ENCODE measurements around the gene PTPRN2.

Gene PTPRN2

DNA sequence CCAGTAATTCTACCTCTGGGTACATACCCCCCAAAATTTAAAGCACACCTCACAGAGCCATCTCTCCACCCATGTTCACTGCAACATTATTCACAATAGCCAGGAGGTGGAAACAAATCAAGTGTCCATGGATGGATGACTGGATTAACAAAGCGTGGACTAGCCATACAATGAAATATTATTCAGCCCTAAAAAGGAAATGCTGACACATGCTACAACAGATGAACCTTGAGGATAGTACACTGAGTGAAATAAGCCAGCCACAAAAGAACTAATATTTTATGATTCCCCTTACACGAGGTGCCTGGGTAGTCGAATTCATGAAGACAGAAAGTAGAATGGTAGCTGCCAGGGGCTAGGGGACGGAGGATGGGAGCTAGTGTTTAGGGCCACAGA is 31.1 kb upstream of the PTPRN2 start:
- H3K4me3 ChIP-seq (ENCODE audit: low read length) = no peak overlapping the region
- DNase-seq (ENCODE audit: low read depth) = no peak
- TF ChIP-seq, protein P1, sequence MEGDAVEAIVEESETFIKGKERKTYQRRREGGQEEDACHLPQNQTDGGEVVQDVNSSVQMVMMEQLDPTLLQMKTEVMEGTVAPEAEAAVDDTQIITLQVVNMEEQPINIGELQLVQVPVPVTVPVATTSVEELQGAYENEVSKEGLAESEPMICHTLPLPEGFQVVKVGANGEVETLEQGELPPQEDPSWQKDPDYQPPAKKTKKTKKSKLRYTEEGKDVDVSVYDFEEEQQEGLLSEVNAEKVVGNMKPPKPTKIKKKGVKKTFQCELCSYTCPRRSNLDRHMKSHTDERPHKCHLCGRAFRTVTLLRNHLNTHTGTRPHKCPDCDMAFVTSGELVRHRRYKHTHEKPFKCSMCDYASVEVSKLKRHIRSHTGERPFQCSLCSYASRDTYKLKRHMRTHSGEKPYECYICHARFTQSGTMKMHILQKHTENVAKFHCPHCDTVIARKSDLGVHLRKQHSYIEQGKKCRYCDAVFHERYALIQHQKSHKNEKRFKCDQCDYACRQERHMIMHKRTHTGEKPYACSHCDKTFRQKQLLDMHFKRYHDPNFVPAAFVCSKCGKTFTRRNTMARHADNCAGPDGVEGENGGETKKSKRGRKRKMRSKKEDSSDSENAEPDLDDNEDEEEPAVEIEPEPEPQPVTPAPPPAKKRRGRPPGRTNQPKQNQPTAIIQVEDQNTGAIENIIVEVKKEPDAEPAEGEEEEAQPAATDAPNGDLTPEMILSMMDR (conservative IDR thresholded peaks at IDR 0.05; ENCODE audit: low read length) = no peak

DNA sequence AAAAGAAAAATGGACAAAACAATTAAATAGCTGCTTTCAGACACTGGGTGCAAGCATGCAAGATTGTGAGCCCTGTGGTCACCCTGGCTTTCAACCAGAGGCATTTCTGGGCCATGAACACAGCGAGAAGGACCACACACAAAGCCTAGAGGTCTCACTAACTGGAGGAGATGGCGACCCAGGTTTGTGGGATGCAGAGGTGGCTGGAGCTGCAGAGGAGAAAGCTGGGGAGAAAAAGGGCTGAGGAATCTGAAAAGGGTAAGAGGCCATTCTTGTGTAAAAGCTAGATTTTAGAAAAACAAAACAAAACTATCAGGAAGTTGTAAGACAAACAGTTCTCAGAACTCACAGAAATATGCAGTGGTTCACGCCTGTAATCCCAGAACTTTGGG is 30.1 kb upstream of the PTPRN2 start:
- TF ChIP-seq, protein P1 (conservative IDR thresholded peaks at IDR 0.05; ENCODE audit: low read length) = no peak
- H3K4me3 ChIP-seq (ENCODE audit: low read length) = no peak overlapping the region
- DNase-seq (ENCODE audit: low read depth) = peak; percentile 45

DNA sequence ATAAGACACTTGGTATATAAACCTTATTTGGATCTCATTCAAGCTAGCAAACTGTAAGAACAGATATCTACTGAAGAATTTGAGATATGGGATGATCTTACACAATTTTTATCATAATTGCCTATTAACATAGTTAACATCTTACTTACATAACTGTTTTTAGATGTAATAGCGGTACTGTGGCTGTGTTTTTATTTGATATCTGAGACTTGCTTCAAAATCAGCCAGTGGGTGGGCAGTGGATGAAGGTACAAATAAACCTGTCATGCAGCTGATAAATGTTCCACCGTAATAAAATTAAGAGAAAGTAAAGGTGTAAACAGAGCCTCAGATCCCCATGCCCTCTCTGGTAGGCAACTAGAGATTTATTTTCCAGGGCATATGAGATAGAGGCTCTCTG is 28.4 kb upstream of the PTPRN2 start:
- TF ChIP-seq, protein P1 (conservative IDR thresholded peaks at IDR 0.05; ENCODE audit: low read length) = no peak
- no peak for DNase-seq (ENCODE audit: low read depth)

DNA sequence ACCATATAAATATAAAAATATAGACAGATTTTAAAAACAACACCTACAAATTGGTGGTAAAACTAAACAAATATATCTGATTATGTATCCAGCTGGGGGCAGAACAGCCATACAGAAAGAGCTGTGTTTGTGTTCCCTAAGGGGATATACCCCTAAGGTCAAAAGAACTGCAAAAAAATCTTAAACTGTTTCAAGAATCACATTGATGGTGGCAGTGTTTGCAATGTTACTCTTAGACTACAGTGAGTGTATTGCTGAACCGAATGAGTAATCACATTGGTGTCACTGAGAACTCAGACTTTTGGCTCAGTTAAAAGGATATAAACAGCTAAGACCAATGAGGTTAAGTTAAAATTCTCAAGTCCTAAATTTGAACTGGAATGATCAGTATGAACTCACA is 27.1 kb upstream of the PTPRN2 start:
- TF ChIP-seq, protein P1 (conservative IDR thresholded peaks at IDR 0.05; ENCODE audit: low read length) = 0 out of 2 replicates have a peak, but pooled peaks have one; percentile 13
- DNase-seq (ENCODE audit: low read depth) = peak; percentile 68
- no peak overlapping the region for H3K4me3 ChIP-seq (ENCODE audit: low read length)

More for the DNA sequence above, 28.4 kb upstream of the PTPRN2 start:
- no peak overlapping the region for H3K4me3 ChIP-seq (ENCODE audit: low read length)

DNA sequence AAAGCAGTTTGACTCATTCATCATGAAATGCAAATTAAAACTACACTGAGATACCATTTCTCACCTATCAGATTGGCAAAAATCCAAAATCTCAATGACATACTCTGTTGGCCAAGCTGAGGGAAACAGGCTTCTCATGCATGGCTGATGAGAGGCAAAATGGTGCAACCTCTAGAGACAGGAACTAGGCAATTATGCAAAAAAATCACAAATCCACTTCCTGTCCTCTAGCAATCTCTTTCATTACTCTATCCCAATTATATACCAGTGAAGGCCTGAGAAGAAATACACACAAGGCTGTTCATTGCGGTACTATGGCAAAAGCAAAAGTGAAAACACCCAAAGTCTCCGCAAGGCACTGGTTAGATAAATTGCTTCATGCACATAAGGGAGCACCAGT is 25.9 kb upstream of the PTPRN2 start:
- no peak for DNase-seq (ENCODE audit: low read depth)
- H3K4me3 ChIP-seq (ENCODE audit: low read length) = no peak overlapping the region

DNA sequence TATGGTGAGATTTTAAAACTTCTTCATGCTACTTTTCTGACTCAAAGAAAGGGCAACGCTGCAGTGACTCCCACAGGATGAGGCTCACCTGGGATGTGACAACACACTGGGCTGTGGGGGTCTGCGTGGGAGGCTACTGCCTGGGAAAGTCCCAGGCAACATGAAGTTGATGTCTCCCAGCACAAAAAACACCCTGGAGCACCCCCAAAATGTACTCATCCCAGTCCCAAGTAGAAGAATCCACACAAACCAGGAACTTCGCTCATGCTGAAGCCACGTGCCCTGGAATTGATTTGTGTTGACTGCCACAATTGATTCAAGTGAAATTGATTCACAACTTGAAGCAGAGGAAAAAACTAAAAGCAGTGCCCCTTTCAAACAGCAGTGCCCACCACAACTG is 24.9 kb upstream of the PTPRN2 start:
- TF ChIP-seq, protein P1 (conservative IDR thresholded peaks at IDR 0.05; ENCODE audit: low read length) = no peak
- no peak for DNase-seq (ENCODE audit: low read depth)
- no peak overlapping the region for H3K4me3 ChIP-seq (ENCODE audit: low read length)

More for the DNA sequence above, 25.9 kb upstream of the PTPRN2 start:
- TF ChIP-seq, protein P1 (conservative IDR thresholded peaks at IDR 0.05; ENCODE audit: low read length) = no peak

DNA sequence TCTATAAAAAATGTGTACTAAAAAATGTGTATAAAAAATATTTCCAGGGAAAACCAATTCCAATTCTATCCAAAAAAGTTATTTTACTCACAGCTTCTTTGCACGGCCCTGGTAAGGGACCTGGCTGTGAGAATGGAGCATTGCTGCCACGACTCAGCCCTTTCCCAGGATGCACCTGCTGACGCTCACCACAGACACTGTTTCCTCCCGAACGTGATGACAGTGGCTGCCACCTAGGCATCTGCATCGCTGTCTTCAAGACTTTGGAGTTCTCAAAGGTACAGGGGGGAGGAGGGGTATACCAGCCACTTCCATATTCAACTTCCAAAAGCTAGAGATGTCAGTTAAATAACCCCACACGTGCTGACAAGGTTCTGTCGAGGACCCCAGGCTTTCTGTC is 23.9 kb upstream of the PTPRN2 start:
- TF ChIP-seq, protein P1 (conservative IDR thresholded peaks at IDR 0.05; ENCODE audit: low read length) = no peak
- no peak for DNase-seq (ENCODE audit: low read depth)

More for the DNA sequence above, 23.9 kb upstream of the PTPRN2 start:
- no peak overlapping the region for H3K4me3 ChIP-seq (ENCODE audit: low read length)

Measured in AG10803 (cell line).